Spleen (tissue), 11 donors: Measurements from ENCODE around the gene SLC52A3. TPM values are rescaled to one million over a fixed set of nuclear protein-coding genes. Genes with fewer than 3 reads are reported as not detected.
A peak's percentile ranks its signal among the peaks of the same experiment; 100 is the strongest.

Experiments
- DNase-seq: peaks from one replicate; pipeline ENCODE4 v3.0.0-alpha.2; 2020
- H3K27ac ChIP-seq, 8 donors: fragments of 200-600 bp; sonication (generic) in 7 of 8; 1 replicate in 4 of 8; 2 replicates in 4 of 8; pipeline versions ENCODE4 v1.5.0 to v1.8.0; 2016 to 2021; ENCODE audit warnings: inconsistent platforms in 4 of 8, mild to moderate bottlenecking in 4 of 8, moderate library complexity in 1 of 8
- H3K27me3 ChIP-seq, 7 donors: fragments of 200-600 bp; sonication (generic) in 6 of 7; replicated peaks in 1 of 7; 1 replicate in 4 of 7; 2 replicates in 3 of 7; pipeline versions ENCODE4 v1.5.0 to v1.8.0; 2016 to 2021; ENCODE audit warnings: inconsistent platforms in 3 of 7, mild to moderate bottlenecking in 1 of 7
- H3K36me3 ChIP-seq, 6 donors: fragments of 200-600 bp; sonication (generic) in 5 of 6; 1 replicate in 4 of 6; 2 replicates in 2 of 6; pipeline versions ENCODE4 v1.5.0 to v1.8.0; 2016 to 2021; ENCODE audit warnings: inconsistent platforms in 2 of 6
- H3K4me1 ChIP-seq, 6 donors: fragments of 200-600 bp; sonication (generic) in 5 of 6; 1 replicate in 3 of 6; 2 replicates in 3 of 6; pipeline versions ENCODE4 v1.5.0 to v1.8.0; 2016 to 2021; ENCODE audit warnings: inconsistent platforms in 3 of 6
- H3K4me3 ChIP-seq, 8 donors: fragments of 200-600 bp; sonication (generic) in 7 of 8; 1 replicate in 4 of 8; 2 replicates in 4 of 8; pipeline versions ENCODE4 v1.5.0 to v1.8.0; 2016 to 2021; ENCODE audit warnings: inconsistent platforms in 4 of 8, mild to moderate bottlenecking in 4 of 8, moderate library complexity in 2 of 8
- H3K9me3 ChIP-seq, 8 donors: fragments of 200-600 bp; sonication (generic) in 7 of 8; 1 replicate in 4 of 8; 2 replicates in 4 of 8; pipeline versions ENCODE4 v1.5.0 to v1.8.0; 2016 to 2021; ENCODE audit warnings: inconsistent platforms in 4 of 8
- POLR2A ChIP-seq, 3 donors: fragments of 450-650 bp; IDR thresholded peaks; one replicate each; pipeline ENCODE4 v1.5.1; 2017; ENCODE audit warnings: antibody characterized with exemption in 3 of 3, mild to moderate bottlenecking in 1 of 3
- POLR2AphosphoS5 ChIP-seq, 3 donors: sonication (generic); formaldehyde crosslinking; IDR thresholded peaks; one replicate each; pipeline ENCODE4 v1.5.1; 2017; ENCODE audit warnings: antibody characterized with exemption in 3 of 3
- WGBS, 5 donors: extraction: QIAGEN DNeasy Blood & Tissue Kit in 3 of 5; methylation state at CpG; one replicate each; pipeline versions ENCODE4 v1.1.5 to v1.1.7; 2013 to 2018; 5-methylcytosine and 5-hydroxymethylcytosine counted together
- intact Hi-C: fragments of 100-400 bp; cut with DNase I; formaldehyde crosslinking; loops from one replicate; pipeline ENCODE4 v1.15.0; 2023; ENCODE audit warnings: low total_unique reads
- polyA plus RNA-seq, 3 donors: library from polyadenylated mRNA; stranded (reverse); fragments of 200-250 nt; gene quantifications; one replicate each; pipeline ENCODE4 v1.2.1, GENCODE V29; 2013
- total RNA-seq, 7 donors: library from RNA; depleted of rRNA in 3 of 7; stranded (reverse); fragments of >200 nt in 3 of 7; fragmentation: NEBNext Ultra II Directional in 4 of 7; extraction: Animal tissue kit (Norgen Biotek cat#: 25700) in 4 of 7; gene quantifications; one replicate each; pipeline versions ENCODE4 v1.1.0 to v1.2.1, GENCODE V29; 2016 to 2021
- TF ChIP-seq, protein P1 (sequence below), 11 experiments: fragments of 200-600 bp in 7 of 11; fragments of 450-650 bp in 4 of 11; sonication (generic) in 4 of 11; IDR thresholded peaks in 8 of 11; conservative IDR thresholded peaks in 3 of 11; 1 replicate in 7 of 11; 2 replicates in 4 of 11; pipeline versions ENCODE4 v1.4.0 to v1.8.0; 2016 to 2021; ENCODE audit warnings: antibody characterized with exemption in 11 of 11, inconsistent platforms in 4 of 11, mild to moderate bottlenecking in 1 of 11
- donor health status: healthy with polysubstance abuse.
- donor health status: DM: no; HTN: no; CAD: no; lungs with moderate emphysema.
- donor health status: DM: no; HTN: no; CAD: no.
- donor health status: Bipolar disorder and iron deficiency.
- donor health status: healthy.
- donor health status: DM: no; HTN: no; CAD: no.
- donor health status: DM: yes; HTN: yes; CAD: no.

The SLC52A3 gene
- total and polyA plus RNA-seq, 10 donors = 0.03 to 0.44 (median 0.17) TPM; not detected in 3

- no peak overlapping the region for H3K27ac ChIP-seq
- WGBS, 5 donors = 88 to 97% (median 93%) methylated on average over 4 of the region's 4 CpGs
- DNase-seq = peak; percentile 51
- intact Hi-C loops = no loop called here
- no peak for TF ChIP-seq POLR2AphosphoS5 (IDR thresholded peaks at IDR 0.05)
- no peak for TF ChIP-seq POLR2A (IDR thresholded peaks at IDR 0.05)
- TF ChIP-seq, protein P1, sequence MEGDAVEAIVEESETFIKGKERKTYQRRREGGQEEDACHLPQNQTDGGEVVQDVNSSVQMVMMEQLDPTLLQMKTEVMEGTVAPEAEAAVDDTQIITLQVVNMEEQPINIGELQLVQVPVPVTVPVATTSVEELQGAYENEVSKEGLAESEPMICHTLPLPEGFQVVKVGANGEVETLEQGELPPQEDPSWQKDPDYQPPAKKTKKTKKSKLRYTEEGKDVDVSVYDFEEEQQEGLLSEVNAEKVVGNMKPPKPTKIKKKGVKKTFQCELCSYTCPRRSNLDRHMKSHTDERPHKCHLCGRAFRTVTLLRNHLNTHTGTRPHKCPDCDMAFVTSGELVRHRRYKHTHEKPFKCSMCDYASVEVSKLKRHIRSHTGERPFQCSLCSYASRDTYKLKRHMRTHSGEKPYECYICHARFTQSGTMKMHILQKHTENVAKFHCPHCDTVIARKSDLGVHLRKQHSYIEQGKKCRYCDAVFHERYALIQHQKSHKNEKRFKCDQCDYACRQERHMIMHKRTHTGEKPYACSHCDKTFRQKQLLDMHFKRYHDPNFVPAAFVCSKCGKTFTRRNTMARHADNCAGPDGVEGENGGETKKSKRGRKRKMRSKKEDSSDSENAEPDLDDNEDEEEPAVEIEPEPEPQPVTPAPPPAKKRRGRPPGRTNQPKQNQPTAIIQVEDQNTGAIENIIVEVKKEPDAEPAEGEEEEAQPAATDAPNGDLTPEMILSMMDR (IDR thresholded peaks at IDR 0.05 in 8 of 11, conservative IDR thresholded peaks at IDR 0.05 in 3 of 11) = no peak
- no peak overlapping the region for H3K4me3 ChIP-seq
- no peaks in the 10 kb centered on the region for H3K4me1 ChIP-seq
- H3K36me3 ChIP-seq = no peaks in the 10 kb centered on the region
- peaks cover 0 to 89% (median 6%) of the 10 kb centered on the region in 7 donors for H3K27me3 ChIP-seq
- no peaks in the 10 kb centered on the region for H3K9me3 ChIP-seq
Observed at GRCh38 chr20:721876-722275, 46.4 kb downstream of the SLC52A3 start.

GRCh38 chr20:719816-720215 is 48.5 kb downstream of the SLC52A3 start:
- no peak overlapping the region for H3K4me3 ChIP-seq
- intact Hi-C loops = no loop called here
- H3K27ac ChIP-seq = no peak overlapping the region
- no peaks in the 10 kb centered on the region for H3K4me1 ChIP-seq
- DNase-seq = peak; percentile 41
- WGBS, 5 donors = 66 to 84% (median 75%) methylated on average over 11 of the region's 11 CpGs
- peaks cover 0 to 1% (median under 1%) of the 10 kb centered on the region in 8 donors for H3K9me3 ChIP-seq
- peaks cover 0 to 80% (median 0%) of the 10 kb centered on the region in 7 donors for H3K27me3 ChIP-seq
- no peak for TF ChIP-seq POLR2A (IDR thresholded peaks at IDR 0.05)
- TF ChIP-seq POLR2AphosphoS5 (IDR thresholded peaks at IDR 0.05) = no peak
- TF ChIP-seq, protein P1 (IDR thresholded peaks at IDR 0.05 in 8 of 11, conservative IDR thresholded peaks at IDR 0.05 in 3 of 11) = no peak
- no peaks in the 10 kb centered on the region for H3K36me3 ChIP-seq

DNA sequence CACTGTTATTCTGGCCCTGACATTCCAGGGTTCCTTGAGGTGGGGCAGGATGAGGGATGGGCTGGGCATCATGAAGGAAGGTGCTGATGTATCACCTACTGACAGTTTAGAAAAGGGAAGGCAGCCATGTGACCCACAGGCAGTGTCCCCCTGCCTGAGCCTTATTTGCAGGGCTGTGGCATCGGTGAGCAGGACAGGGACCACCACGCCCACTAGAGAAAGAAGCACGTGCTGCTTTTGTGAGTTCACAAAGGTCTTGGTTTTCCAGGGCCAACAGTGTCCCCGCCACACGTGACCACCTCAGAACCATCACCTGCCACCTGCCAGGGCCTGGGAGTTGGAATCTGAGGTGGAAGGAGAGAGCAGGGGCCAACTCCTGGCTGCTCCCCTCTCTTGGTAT is 49.2 kb downstream of the SLC52A3 start:
- DNase-seq = peak; percentile 24
- intact Hi-C loops = no loop called here
- no peak overlapping the region for H3K27ac ChIP-seq
- WGBS, 5 donors = 71 to 93% (median 85%) methylated on average over 5 of the region's 5 CpGs
- H3K36me3 ChIP-seq = no peaks in the 10 kb centered on the region
- TF ChIP-seq, protein P1 (IDR thresholded peaks at IDR 0.05 in 8 of 11, conservative IDR thresholded peaks at IDR 0.05 in 3 of 11) = no peak
- TF ChIP-seq POLR2A (IDR thresholded peaks at IDR 0.05) (no peak), POLR2AphosphoS5 (IDR thresholded peaks at IDR 0.05) (no peak)
- no peak overlapping the region for H3K4me3 ChIP-seq
- H3K4me1 ChIP-seq = no peaks in the 10 kb centered on the region
- peaks cover 0 to 9% (median 7%) of the 10 kb centered on the region in 8 donors for H3K9me3 ChIP-seq
- peaks cover 0 to 72% (median 0%) of the 10 kb centered on the region in 7 donors for H3K27me3 ChIP-seq

DNA sequence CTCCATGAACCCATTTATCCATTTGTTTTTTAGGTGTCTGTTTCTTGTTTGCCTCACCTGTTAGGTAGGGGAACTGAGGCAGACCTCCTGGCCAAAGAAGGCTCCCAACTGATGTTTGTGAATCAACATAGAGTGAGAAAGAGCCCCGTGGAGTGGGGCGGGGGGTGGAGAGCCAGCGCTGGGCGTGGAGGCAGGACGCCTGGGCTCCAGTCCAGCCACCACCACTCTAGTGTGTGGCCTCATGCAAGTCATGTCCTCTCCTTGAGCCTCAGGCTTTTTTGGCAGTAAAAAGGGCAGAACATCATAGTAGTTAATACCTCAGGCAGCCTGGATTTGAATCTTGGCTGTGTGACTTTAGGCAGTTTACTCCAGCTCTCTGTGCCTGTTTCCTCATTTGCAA is 50.5 kb downstream of the SLC52A3 start:
- H3K9me3 ChIP-seq = peaks cover 0 to 21% (median 18%) of the 10 kb centered on the region in 8 donors
- intact Hi-C loops = no loop called here
- no peaks in the 10 kb centered on the region for H3K36me3 ChIP-seq
- no peak overlapping the region for H3K4me3 ChIP-seq
- no peak overlapping the region for H3K27ac ChIP-seq
- DNase-seq = peak; percentile 17
- TF ChIP-seq, protein P1 (IDR thresholded peaks at IDR 0.05 in 8 of 11, conservative IDR thresholded peaks at IDR 0.05 in 3 of 11) = no peak
- TF ChIP-seq POLR2AphosphoS5 (IDR thresholded peaks at IDR 0.05) = no peak
- no peak for TF ChIP-seq POLR2A (IDR thresholded peaks at IDR 0.05)
- peaks cover 0 to 65% (median 0%) of the 10 kb centered on the region in 7 donors for H3K27me3 ChIP-seq
- 58 to 87% (median 71%) methylated on average over 5 of the region's 5 CpGs for WGBS, 5 donors
- no peaks in the 10 kb centered on the region for H3K4me1 ChIP-seq
